K562 (cell line): ENCODE measurements around the gene IREB2. TPM values are rescaled to one million over a fixed set of nuclear protein-coding genes. Genes with fewer than 3 reads are reported as not detected.
A peak's percentile ranks its signal among the peaks of the same experiment; 100 is the strongest.

Source experiments
- ARID3A ChIP-seq: IDR thresholded peaks from 2 replicates; pipeline ENCODE4 v1.6.1; 2012; ENCODE audit warnings: low read depth, low read length, improper control_type of control experiment, borderline replicate concordance
- BRCA1 ChIP-seq, 2 experiments: fragments of 450-650 bp in 1 of 2; sonication (generic) in 1 of 2; formaldehyde crosslinking in 1 of 2; IDR thresholded peaks; 2 replicates each; pipeline versions ENCODE4 v1.5.0 to v1.6.1; 2017 to 2020; ENCODE audit warnings: mild to moderate bottlenecking in 1 of 2, missing genetic modification reagents in 1 of 2
- CBX3 ChIP-seq, 2 experiments: IDR thresholded peaks; 1 replicate in 1 of 2; 2 replicates in 1 of 2; pipeline ENCODE4 v1.6.1; 2012; ENCODE audit warnings: inconsistent platforms in 2 of 2, low read length in 2 of 2, borderline replicate concordance in 1 of 2, control low read depth in 1 of 2
- ELK1 ChIP-seq: sonication (generic); formaldehyde crosslinking; IDR thresholded peaks from 2 replicates; pipeline ENCODE4 v1.8.1; 2022; ENCODE audit warnings: missing genetic modification reagents
- ETS1 ChIP-seq: conservative IDR thresholded peaks from 2 replicates; pipeline ENCODE4 v1.6.1; 2011; ENCODE audit warnings: low read depth, mild to moderate bottlenecking, low read length; ENCODE audit not compliant: control insufficient read depth
- FOXA1 ChIP-seq: fragments of 450-650 bp; IDR thresholded peaks from 2 replicates; pipeline ENCODE4 v1.6.1; 2016; ENCODE audit warnings: mild to moderate bottlenecking, borderline replicate concordance
- JUN ChIP-seq, 2 experiments: sonication (generic) in 1 of 2; formaldehyde crosslinking in 1 of 2; IDR thresholded peaks; 2 replicates each; pipeline versions ENCODE4 v1.6.1 to v1.8.0; 2012 to 2022; ENCODE audit warnings: borderline replicate concordance in 2 of 2, mild to moderate bottlenecking in 2 of 2, improper control_type of control experiment in 1 of 2, low read depth in 1 of 2, low read length in 1 of 2, missing genetic modification reagents in 1 of 2
- MBD2 ChIP-seq: sonication (generic); IDR thresholded peaks from 2 replicates; pipeline ENCODE4 v1.6.1; 2016; ENCODE audit warnings: low read depth, borderline replicate concordance
- MEF2D ChIP-seq: conservative IDR thresholded peaks from 2 replicates; pipeline ENCODE4 v1.6.1; 2016; ENCODE audit warnings: low read depth, missing genetic modification characterization, missing compliant biosample characterization
- NFRKB ChIP-seq: fragments of 450-650 bp; IDR thresholded peaks from 2 replicates; pipeline ENCODE4 v1.6.1; 2016; ENCODE audit warnings: low read depth
- NR2C2 ChIP-seq, 2 experiments: fragments of 200-800 bp in 1 of 2; sonication (Bioruptor generic) in 1 of 2; sonication (generic) in 1 of 2; formaldehyde crosslinking in 1 of 2; IDR thresholded peaks; 2 replicates each; pipeline versions ENCODE4 v1.6.1 to v1.8.0; 2016 to 2022; ENCODE audit warnings: mild to moderate bottlenecking in 1 of 2, missing compliant biosample characterization in 1 of 2, missing genetic modification characterization in 1 of 2, missing genetic modification reagents in 1 of 2
- POLR2G ChIP-seq: fragments of 200-400 bp; formaldehyde crosslinking; IDR thresholded peaks from 2 replicates; pipeline ENCODE4 v1.6.1; 2017; ENCODE audit warnings: low read depth, mild to moderate bottlenecking, antibody characterized with exemption, low read length, moderate library complexity
- PREB ChIP-seq: sonication (generic); formaldehyde crosslinking; IDR thresholded peaks from 2 replicates; pipeline ENCODE4 v1.8.1; 2023; ENCODE audit warnings: mild to moderate bottlenecking, missing genetic modification reagents
- SAP30 ChIP-seq: fragments of 200-600 bp; sonication (generic); IDR thresholded peaks from 2 replicates; pipeline ENCODE4 v1.6.1; 2012; ENCODE audit warnings: borderline replicate concordance, low read depth, mild to moderate bottlenecking, moderate library complexity, low read length, control low read depth, inconsistent platforms; ENCODE audit not compliant: insufficient read depth, poor library complexity, severe bottlenecking
- SIRT6 ChIP-seq: IDR thresholded peaks from one replicate; pipeline ENCODE4 v1.6.1; 2012; ENCODE audit warnings: low read depth, mild to moderate bottlenecking, control low read depth, inconsistent platforms, low read length, moderate library complexity
- ZC3H4 ChIP-seq: sonication (generic); formaldehyde crosslinking; IDR thresholded peaks from 2 replicates; pipeline ENCODE4 v1.9.0; 2021; ENCODE audit warnings: missing genetic modification reagents, borderline replicate concordance
- ZNF212 ChIP-seq: fragments of 450-650 bp; formaldehyde crosslinking; IDR thresholded peaks from 2 replicates; pipeline ENCODE4 v1.4.0; 2020; ENCODE audit warnings: mild to moderate bottlenecking
- ZNF324 ChIP-seq: fragments of 250-450 bp; sonication (Bioruptor Pico); IDR thresholded peaks from 2 replicates; pipeline ENCODE4 v1.4.0; 2020; ENCODE audit warnings: mild to moderate bottlenecking
- polyA plus RNA-seq, 8 experiments: library from polyadenylated mRNA; depleted of rRNA in 4 of 8; stranded (reverse) in 5 of 8; unstranded in 3 of 8; fragments of >200 nt; fragmentation: Nextera tagmentation in 2 of 8; fragmentation: Illumina TruSeq in 1 of 8; extraction: Ambion mirVana in 2 of 8; extraction: Trizol in 1 of 8; gene quantifications; 2 replicates each; pipeline versions ENCODE4 v1.2.1 to v1.2.3, GENCODE V29; 2011 to 2014; ENCODE audit warnings: inconsistent platforms in 1 of 8, missing spikeins in 1 of 8
- total RNA-seq, 7 experiments: library from RNA; depleted of rRNA in 6 of 7; stranded (reverse); fragments of >200 nt in 6 of 7; fragmentation: Illumina TruSeq in 2 of 7; extraction: Trizol in 2 of 7; gene quantifications; 2 replicates each; pipeline versions ENCODE4 v1.2.1 to v1.2.3, GENCODE V29; 2011 to 2021; ENCODE audit warnings: low replicate concordance in 1 of 7
- TF ChIP-seq, protein P1 (sequence below): fragments of 250-450 bp; sonication (Bioruptor Pico); IDR thresholded peaks from 2 replicates; pipeline ENCODE4 v1.5.1; 2021; ENCODE audit warnings: mild to moderate bottlenecking

The IREB2 gene
- total and polyA plus RNA-seq, 9 of the 15 experiments (the other 6 are each of a cell fraction or from before 2014, with no cell fraction given) = 16.8 to 61.7 (median 34.0) TPM

DNA sequence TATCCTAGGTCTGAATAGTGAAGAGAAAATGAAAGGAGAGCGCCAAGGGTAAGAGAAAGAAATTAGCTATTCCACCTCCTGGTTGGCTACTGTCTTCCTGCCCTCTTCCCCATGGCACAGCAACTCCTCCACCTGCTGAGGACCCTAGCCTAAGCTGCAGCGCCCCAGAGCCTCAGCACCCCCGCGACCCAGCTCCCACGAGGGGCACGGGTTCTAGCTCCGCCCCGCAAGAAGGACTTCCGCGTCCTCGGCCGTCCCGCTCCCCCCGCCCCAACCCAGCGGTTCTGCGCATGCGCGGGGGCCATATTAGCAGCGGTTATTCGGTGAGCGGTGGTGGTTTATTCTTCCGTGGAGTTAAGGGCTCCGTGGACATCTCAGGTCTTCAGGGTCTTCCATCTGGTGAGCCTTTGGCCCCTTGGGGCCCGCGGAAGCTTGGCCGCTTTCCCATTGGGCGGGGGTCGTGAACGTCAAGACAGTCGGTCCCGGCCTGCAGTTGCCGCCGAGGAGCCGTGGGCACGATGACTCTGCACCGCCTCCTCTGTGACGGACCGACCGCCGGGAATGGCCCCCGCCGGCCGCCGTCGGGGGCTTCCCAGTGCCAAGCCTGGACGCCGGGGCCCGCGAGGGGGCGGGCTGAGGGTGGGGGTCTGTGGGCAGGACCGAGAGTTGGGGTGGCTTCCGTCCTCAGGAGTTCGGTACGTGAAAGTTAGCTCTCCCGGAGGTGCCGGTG lies 102.3 kb downstream of the IREB2 start, which contains the start of gene PSMA4 (continued):
- TF ChIP-seq MBD2 (peak; percentile 60), CBX3 (IDR thresholded peaks at IDR 0.05; ENCODE audit: borderline replicate concordance in 1 of 2, low read length in 2 of 2) (peak in 1 of 2 experiments; percentile 46; a peak in 1 of 3 replicates), ETS1 (no peak), BRCA1 (IDR thresholded peaks at IDR 0.05) (no peak), BRCA1 (CRISPR knock-in tag; IDR thresholded peaks at IDR 0.05) (no peak), POLR2G (peak; percentile 93), NFRKB (peak; percentile 74), ELK1 (CRISPR knock-in tag) (no peak), ARID3A (no peak), SIRT6 (no peak), ZC3H4 (CRISPR knock-in tag) (no peak), MEF2D (no peak), FOXA1 (no peak), ZNF324 (no peak), PREB (no peak), ZNF212 (CRISPR knock-in tag) (no peak), SAP30 (peak; percentile 0), JUN (IDR thresholded peaks at IDR 0.05; ENCODE audit: borderline replicate concordance, low read depth, low read length) (0 out of 2 replicates have a peak, but pooled peaks have one; percentile 7), JUN (CRISPR knock-in tag; IDR thresholded peaks at IDR 0.05; ENCODE audit: borderline replicate concordance) (no peak), NR2C2 (CRISPR knock-in tag; IDR thresholded peaks at IDR 0.05) (peak; percentile 64), NR2C2 (tag; IDR thresholded peaks at IDR 0.05) (no peak)
- TF ChIP-seq, protein P1, sequence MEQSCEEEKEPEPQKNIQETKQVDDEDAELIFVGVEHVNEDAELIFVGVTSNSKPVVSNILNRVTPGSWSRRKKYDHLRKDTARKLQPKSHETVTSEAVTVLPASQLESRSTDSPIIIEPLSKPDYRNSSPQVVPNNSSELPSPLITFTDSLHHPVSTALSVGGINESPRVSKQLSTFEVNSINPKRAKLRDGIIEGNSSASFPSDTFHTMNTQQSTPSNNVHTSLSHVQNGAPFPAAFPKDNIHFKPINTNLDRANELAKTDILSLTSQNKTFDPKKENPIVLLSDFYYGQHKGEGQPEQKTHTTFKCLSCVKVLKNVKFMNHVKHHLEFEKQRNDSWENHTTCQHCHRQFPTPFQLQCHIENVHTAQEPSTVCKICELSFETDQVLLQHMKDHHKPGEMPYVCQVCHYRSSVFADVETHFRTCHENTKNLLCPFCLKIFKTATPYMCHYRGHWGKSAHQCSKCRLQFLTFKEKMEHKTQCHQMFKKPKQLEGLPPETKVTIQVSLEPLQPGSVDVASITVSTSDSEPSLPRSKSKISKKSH (CRISPR knock-in tag) = no peak
